Neuron (in vitro differentiated cells): ENCODE data around the gene MKRN1.
"Not testable (repeated sequence)": the region's sequence is repeated elsewhere in the genome, so short reads cannot be mapped to it uniquely, and the experiment has no call there.

ENCODE experiments used
- H2AFZ ChIP-seq: one replicate; pipeline ENCODE4 v1.6.1; 2013; ENCODE audit warnings: low read depth, mild to moderate bottlenecking, inconsistent platforms, low read length, moderate library complexity
- H3K27me3 ChIP-seq: one replicate; pipeline ENCODE4 v1.6.1; 2013; ENCODE audit warnings: low read length; ENCODE audit not compliant: insufficient read depth
- H3K36me3 ChIP-seq: one replicate; pipeline ENCODE4 v1.6.1; 2013; ENCODE audit warnings: low read length; ENCODE audit not compliant: insufficient read depth
- H3K4me1 ChIP-seq: one replicate; pipeline ENCODE4 v1.6.1; 2013; ENCODE audit warnings: low read length; ENCODE audit not compliant: insufficient read depth
- H3K4me3 ChIP-seq: 2 replicates; pipeline ENCODE4 v1.5.1; 2013; ENCODE audit warnings: mild to moderate bottlenecking, low read length, moderate library complexity
- H3K9me3 ChIP-seq: one replicate; pipeline ENCODE4 v1.6.1; 2013; ENCODE audit warnings: low read length

MKRN1 gene

DNA sequence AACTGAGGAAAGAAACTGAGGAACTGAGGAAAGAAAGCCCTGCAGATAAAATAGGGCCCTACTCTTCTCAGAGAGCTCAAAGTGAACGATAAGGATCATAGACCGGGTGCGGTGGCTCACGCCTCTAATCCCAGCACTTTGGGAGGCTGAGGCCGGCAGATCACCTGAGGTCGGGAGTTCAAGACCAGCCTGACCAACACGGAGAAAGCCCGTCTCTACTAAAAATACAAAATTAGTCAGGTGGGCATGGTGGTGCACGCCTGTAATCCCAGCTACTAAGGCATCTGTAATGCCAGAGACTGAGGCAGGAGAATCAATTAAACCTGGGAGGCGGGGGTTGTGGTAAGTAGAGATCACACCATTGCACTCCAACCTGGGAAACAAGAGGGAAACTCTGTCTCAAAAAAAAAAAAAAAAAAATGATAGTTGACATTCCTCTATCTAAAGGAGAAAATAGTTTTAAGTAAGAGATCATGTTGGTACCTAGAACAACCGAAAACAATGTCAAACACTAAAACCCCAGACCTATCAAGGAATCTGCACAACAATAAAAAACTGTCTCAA, 2.5 kb downstream of the MKRN1 start:
- Histone ChIP-seq H3K4me3 (no peak overlapping the region), H3K9me3 (no peaks in the 10 kb centered on the region), H3K4me1 (peaks cover 17% of the 10 kb centered on the region), H2AFZ (no peak overlapping the region), H3K27me3 (no peaks in the 10 kb centered on the region), H3K36me3 (peaks cover 3% of the 10 kb centered on the region)

DNA sequence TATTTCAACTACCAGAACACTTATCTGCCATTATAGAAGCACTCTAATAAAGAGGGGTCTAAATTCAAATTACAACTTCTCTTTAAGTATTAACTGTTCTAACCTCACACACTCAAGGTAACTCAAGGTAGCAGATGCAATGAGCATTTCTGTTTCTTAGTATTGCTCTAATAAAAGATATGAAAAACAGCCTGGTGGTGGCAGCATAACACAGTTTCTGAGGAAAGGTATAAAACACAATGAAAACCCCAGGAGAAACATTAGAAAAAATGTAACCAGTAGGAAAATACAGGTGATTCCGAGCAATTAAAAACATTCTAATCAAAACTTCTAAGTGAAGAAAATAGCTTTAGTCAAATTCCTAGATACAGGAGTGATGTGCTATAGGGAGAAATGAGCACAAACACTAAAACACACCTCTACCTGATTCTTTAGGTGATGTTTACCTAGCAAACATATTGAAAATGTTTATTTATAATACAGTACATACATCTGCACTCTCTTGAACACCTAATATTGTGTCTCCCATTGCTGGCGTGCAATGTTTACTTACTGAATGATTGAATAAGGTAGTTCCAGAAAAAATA, 3.5 kb downstream of the MKRN1 start:
- Histone ChIP-seq H3K4me1 (peaks cover 17% of the 10 kb centered on the region), H3K27me3 (no peaks in the 10 kb centered on the region), H2AFZ (no peak overlapping the region), H3K4me3 (no peak overlapping the region), H3K36me3 (peaks cover 7% of the 10 kb centered on the region), H3K9me3 (no peaks in the 10 kb centered on the region)

DNA sequence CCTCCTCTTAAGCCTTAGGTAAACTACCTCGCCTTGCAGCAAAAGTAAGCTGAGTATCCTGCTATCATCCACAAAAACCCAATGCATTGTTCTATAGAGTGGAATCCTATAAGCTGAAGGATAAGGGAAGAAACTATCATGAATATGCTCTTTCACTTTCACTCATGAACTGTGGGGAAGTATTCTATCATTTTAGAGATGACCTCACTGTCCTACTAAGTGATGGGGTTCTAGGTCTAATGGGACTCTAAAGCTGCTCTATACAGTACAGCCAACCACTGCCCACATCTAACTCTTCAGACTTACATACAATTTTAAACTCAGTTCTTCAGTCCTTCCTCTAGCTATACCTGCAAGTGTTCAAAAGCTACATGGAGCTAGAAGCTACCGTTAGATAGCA, 16.2 kb downstream of the MKRN1 start:
- Histone ChIP-seq H2AFZ (no peak overlapping the region), H3K9me3 (no peaks in the 10 kb centered on the region), H3K4me3 (no peak overlapping the region), H3K4me1 (peaks cover 26% of the 10 kb centered on the region), H3K36me3 (peaks cover 43% of the 10 kb centered on the region), H3K27me3 (no peaks in the 10 kb centered on the region)

DNA sequence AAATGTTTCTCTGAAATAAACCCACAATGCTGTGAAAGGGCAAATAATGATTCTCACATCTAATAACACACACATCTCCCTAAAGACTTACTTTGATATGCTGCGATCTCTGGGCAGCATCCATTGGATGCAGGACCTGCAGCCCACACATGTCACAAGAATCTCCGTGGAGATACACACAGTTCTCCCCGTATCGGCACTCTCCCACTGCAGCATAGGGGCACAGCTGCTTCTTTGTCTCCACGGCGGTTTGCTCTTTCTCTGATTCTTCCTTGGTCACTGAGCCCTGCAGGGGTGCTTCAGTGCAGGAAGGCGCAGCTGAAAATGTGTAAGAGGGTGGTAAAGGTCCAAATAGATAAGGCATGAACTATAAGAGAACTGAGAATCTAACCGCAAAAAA, 20.4 kb downstream of the MKRN1 start:
- H3K27me3 ChIP-seq: no peaks in the 10 kb centered on the region
- peaks cover 52% of the 10 kb centered on the region for H3K36me3 ChIP-seq
- H3K4me3 ChIP-seq: no peak overlapping the region
- no peak overlapping the region for H2AFZ ChIP-seq
- peaks cover 34% of the 10 kb centered on the region for H3K4me1 ChIP-seq
- H3K9me3 ChIP-seq: no peaks in the 10 kb centered on the region

DNA sequence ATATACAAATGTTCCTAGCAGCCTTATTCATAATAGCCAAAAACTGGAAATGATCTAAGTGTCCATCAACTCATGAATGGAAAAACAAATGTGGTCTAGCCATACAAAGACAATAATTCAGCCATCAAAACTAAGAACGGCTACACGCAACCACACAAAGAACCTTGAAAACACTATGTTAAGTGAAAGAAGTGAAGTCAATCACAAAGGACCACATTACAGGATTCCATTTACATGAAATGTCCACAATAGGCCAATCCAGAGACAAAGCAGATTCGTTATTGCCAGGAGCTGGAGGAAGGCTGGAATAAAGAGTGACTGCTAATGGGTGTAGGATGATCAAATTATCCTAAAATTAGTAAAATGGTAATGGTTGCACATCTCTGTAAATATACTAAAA, 21.1 kb downstream of the MKRN1 start:
- Histone ChIP-seq H3K36me3 (peaks cover 55% of the 10 kb centered on the region), H3K27me3 (no peaks in the 10 kb centered on the region), H3K4me1 (peaks cover 34% of the 10 kb centered on the region), H2AFZ (no peak overlapping the region), H3K9me3 (no peaks in the 10 kb centered on the region), H3K4me3 (no peak overlapping the region)

DNA sequence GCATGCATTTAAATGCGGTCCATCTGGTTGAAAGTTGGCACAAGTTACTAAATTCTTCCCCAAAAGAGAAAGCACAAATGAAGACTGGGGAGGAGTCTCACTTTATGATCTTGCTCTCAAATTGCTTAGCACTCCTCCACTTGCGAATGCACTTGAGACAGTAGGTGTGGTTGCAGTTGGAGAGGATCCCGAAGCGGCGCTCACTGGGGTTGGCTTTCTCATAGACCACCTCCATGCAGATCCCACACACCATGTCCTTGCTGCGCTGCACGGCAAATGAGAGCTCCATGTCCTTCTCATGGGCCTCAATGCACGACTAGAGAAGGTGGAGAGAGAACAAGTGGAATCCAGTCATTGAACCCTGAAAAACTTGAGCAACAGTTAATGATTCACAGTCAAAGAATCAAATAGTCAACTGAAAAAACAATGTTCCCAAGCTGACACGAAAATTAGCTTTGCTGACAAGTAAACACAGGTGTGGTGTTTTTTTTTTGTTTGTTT, 22.7 kb downstream of the MKRN1 start:
- Histone ChIP-seq H3K9me3 (no peaks in the 10 kb centered on the region), H3K36me3 (peaks cover 49% of the 10 kb centered on the region), H2AFZ (no peak overlapping the region), H3K4me1 (peaks cover 34% of the 10 kb centered on the region), H3K27me3 (no peaks in the 10 kb centered on the region), H3K4me3 (no peak overlapping the region)

DNA sequence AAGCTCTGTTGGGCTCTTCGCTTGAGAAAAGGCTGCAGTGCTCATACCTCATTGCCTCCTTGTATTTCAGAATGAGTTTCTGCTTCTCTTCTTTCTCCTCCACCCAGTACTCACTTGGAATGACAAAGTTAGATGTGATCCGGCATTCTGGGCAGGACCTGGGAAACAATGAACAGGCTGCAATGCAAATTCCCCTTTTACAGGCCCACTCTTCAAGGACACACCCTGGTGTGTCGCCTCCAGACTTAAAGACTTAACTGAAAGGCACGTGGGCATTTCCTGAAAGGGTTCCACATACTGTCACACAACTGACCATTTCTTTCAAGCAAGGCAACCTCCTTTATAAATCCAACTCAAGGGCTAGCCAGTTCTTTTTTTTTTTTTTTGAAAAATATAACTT, 23.6 kb downstream of the MKRN1 start:
- H3K27me3 ChIP-seq: no peaks in the 10 kb centered on the region
- no peak overlapping the region for H2AFZ ChIP-seq
- H3K4me3 ChIP-seq: no peak overlapping the region
- no peaks in the 10 kb centered on the region for H3K9me3 ChIP-seq
- H3K4me1 ChIP-seq: peaks cover 27% of the 10 kb centered on the region
- H3K36me3 ChIP-seq: peaks cover 44% of the 10 kb centered on the region

DNA sequence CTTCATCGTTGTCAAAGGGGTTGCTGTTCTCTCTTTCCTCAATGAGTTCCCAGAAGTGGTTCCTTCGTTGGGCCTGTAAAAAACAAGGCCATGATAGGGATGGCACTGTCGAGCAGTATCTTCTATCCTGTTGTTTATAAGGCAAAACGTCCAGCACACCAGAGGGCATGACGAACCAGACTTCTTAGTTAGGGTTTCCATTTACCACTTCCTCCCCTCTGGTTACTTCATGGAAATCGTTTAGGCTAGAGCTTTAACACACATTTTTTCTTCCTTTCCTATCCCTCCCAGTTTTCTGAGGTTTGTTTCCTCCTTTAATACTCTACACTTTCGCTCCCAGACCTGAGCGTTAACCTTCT, 24.7 kb downstream of the MKRN1 start:
- Histone ChIP-seq H3K4me3 (no peak overlapping the region), H3K9me3 (no peaks in the 10 kb centered on the region), H3K27me3 (no peaks in the 10 kb centered on the region), H3K4me1 (peaks cover 24% of the 10 kb centered on the region), H2AFZ (no peak overlapping the region), H3K36me3 (peaks cover 44% of the 10 kb centered on the region)

DNA sequence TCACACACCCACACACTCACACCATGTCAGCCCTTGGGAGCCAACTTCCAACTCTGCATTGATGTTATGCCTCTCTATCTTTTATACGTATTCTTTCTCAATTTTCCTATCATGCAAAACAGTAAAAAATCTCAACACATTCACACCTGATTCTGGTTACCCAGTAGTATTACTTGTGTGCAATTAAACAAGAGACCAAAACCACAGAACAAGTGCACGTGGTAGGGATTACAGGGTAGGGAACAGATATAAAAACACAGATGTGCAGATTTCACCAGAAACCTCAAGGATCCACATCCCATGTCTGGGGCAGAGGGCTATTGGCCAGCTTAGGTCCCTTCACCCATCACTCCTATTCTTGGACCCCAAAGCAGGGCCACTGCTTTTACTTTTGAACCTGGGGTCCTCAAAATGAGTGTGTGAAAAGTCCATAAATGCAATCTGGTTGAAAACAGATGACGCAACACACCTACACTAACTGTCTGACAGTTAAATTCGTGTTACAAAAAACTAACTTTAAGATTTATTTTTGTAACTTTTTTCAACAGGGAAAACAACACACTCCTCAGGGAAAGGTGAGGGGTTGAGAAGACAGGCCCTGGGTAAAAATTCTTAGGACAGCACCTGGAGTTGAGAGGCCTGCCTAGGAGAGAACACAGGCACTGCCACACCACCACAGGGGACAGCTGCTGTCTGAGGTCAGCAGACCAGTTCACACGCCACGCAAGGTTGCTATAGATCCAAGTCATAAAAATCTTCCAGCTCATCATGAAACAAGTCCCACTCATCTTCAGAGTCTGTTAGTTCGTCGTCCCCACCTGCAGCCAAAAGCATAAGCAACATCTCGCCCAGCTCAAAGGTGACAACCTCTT, 25.3 kb downstream of the MKRN1 start:
- H3K36me3 ChIP-seq: peaks cover 44% of the 10 kb centered on the region
- H3K27me3 ChIP-seq: not testable (repeated sequence)

DNA sequence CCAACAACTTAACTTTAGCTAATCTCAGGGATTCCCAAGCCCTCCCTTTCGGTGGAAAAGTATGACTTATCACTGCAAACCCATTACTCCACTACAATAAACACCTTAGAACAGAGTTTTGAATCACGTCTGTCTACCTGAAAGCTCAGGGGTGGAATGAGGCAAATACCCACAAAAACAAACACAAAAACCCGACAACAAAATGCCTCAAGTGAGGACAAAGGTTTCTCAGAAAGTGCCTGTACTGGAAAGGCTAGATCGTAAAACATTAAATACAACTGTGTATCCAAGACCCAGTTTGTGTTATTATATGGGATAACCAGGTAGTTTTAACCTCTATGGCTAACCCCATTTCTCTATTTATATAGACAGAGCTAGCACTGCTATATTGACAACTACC, 26.0 kb downstream of the MKRN1 start:
- Histone ChIP-seq H3K9me3 (no peaks in the 10 kb centered on the region), H3K36me3 (peaks cover 44% of the 10 kb centered on the region), H2AFZ (no peak overlapping the region), H3K27me3 (no peaks in the 10 kb centered on the region), H3K4me1 (peaks cover 10% of the 10 kb centered on the region), H3K4me3 (no peak overlapping the region)

More for the DNA sequence above, 25.3 kb downstream of the MKRN1 start:
- peaks cover 18% of the 10 kb centered on the region for H3K4me1 ChIP-seq
- H2AFZ ChIP-seq, H3K4me3 ChIP-seq, H3K9me3 ChIP-seq: not testable (repeated sequence)

DNA sequence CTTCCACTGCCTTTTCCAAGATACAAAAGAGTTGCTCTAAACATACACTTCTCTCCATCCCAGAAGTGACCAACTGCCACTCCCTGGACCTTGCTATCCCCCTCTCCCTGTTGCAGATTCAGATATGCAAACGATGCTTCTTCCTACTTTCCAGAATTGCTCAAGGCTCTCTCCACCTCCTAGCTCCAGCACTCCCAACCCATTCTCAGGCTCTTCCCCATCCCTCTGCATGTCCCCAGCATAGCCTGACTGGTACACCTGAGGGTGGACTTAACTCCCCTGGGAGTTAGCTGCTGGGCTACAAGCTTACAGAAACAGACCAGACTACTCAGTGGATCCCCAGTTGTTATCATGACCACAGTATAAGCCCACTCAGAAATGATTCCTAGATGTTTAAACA, 27.6 kb downstream of the MKRN1 start:
- Histone ChIP-seq H3K36me3 (peaks cover 36% of the 10 kb centered on the region), H3K9me3 (no peaks in the 10 kb centered on the region), H3K4me3 (no peak overlapping the region), H2AFZ (no peak overlapping the region), H3K4me1 (no peaks in the 10 kb centered on the region), H3K27me3 (no peaks in the 10 kb centered on the region)

DNA sequence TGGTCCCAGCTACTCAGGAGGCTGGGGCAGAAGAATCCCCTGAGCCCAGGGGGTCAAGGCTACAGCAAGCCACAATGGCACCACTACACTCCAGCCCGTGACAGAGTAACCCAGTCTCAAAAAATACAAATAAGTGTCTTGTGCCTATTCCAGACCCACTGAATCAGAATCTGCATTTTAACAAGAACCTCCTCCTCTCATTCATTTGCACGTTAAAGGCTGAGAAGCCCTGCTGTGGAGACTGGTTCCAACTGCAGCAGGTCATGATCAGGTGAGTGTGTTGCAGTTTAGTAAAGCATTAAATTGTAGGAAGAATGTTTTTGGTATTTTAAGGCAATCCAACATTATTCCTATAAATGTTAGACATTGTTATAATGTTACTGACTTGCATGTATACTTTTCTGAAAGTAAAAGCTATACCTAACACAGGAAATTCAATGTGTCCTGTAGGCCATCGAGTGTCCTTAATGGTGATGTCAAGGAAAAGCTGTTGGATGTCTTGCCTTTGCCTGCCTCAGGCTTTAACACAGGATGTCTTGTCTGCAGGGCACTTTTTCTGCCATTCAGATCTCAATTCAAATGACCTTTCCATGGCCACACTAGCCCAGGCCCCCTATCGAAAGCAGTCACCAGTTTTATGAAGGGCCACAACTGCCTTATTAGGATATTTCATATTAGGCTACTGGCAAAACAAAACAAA, 30.4 kb downstream of the MKRN1 start:
- Histone ChIP-seq H2AFZ (no peak overlapping the region), H3K4me1 (no peaks in the 10 kb centered on the region), H3K36me3 (peaks cover 9% of the 10 kb centered on the region)

DNA sequence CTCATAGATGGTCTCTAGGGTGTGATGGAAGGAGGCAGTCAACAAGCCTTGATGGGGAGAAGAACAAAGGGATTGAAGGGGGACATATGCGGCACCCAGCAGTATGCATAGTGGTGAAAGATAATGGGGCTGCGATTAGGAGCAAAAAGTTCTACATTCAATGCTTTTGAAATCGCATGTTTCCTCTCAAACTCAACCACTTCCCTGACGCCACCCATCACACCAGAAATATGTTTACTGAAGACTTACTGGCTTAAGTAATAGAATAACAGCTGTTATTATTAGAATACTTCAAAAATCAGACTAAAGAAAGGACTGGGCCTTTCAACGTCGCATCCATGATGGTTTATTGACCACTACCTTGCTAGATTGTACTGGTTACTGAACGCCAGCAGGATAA, 31.5 kb downstream of the MKRN1 start:
- no peaks in the 10 kb centered on the region for H3K27me3 ChIP-seq
- no peak overlapping the region for H2AFZ ChIP-seq

More for the DNA sequence above, 30.4 kb downstream of the MKRN1 start:
- no peaks in the 10 kb centered on the region for H3K27me3 ChIP-seq
- no peak overlapping the region for H3K4me3 ChIP-seq
- H3K9me3 ChIP-seq: peaks cover 2% of the 10 kb centered on the region

More for the DNA sequence above, 31.5 kb downstream of the MKRN1 start:
- H3K9me3 ChIP-seq: peaks cover 2% of the 10 kb centered on the region
- no peaks in the 10 kb centered on the region for H3K36me3 ChIP-seq
- no peak overlapping the region for H3K4me3 ChIP-seq
- no peaks in the 10 kb centered on the region for H3K4me1 ChIP-seq
